ENCODE data around the gene MBD4.
"Not testable (repeated sequence)": the region's sequence is repeated elsewhere in the genome, so short reads cannot be mapped to it uniquely, and the experiment has no call there.

DNA sequence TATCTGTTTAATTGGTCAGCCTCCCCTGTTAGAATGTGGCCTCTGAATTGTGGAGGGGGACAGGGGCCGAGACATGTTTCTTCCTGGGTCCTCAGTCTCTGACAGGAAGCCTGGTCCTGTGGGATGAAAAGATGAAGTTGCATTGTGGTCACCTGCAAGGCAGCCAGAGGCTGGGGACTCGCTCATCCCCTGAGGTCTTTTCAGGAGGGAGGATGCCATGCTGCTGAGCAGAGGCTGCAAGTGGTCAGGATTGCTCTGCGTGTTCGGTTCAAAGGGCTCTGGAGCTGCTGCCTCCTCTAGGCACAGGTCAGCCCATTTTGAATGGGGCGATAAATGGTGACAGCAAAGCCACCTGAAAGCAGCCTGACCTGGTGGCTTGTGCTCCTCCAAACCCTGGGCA lies 55.6 kb downstream of the MBD4 start:
- TF ChIP-seq, protein P1, sequence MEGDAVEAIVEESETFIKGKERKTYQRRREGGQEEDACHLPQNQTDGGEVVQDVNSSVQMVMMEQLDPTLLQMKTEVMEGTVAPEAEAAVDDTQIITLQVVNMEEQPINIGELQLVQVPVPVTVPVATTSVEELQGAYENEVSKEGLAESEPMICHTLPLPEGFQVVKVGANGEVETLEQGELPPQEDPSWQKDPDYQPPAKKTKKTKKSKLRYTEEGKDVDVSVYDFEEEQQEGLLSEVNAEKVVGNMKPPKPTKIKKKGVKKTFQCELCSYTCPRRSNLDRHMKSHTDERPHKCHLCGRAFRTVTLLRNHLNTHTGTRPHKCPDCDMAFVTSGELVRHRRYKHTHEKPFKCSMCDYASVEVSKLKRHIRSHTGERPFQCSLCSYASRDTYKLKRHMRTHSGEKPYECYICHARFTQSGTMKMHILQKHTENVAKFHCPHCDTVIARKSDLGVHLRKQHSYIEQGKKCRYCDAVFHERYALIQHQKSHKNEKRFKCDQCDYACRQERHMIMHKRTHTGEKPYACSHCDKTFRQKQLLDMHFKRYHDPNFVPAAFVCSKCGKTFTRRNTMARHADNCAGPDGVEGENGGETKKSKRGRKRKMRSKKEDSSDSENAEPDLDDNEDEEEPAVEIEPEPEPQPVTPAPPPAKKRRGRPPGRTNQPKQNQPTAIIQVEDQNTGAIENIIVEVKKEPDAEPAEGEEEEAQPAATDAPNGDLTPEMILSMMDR (IDR thresholded peaks at IDR 0.05): not testable (repeated sequence)
- TF ChIP-seq POLR2A (IDR thresholded peaks at IDR 0.05): not testable (repeated sequence)

Data from thyroid gland (tissue), 4 donors.